ENCODE results near the gene SLC25A21.

SLC25A21 gene

DNA sequence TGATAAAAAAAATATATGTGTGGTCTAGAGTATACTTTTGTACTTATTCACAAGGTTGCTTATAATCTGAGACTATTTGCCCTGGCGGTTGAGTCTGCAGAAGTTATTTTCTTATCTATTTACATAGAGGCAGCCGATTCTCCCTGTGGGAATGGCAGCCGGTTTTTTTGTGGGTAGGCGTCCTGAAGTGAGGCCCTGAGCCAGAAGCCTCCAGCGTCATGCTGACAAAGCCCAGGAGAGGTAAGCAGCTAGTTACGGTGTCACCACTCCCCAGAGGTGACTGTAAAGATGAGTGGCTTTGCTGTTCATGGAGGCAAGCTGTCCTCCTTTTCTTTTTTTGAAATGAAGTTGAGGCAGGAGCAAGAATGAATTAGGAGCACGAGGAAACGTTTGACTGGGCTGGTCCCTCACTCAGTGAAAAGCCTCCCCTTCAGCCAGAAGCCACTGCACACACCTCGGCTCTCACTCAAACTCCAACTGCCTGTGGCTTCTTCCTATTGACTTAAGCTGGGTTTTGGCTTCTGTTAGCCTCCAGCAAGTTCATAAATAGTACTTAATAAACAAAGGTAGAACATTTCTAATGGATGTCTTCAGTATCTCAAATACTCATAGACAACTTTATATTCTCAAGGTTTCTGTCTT, 489.2 kb downstream of the SLC25A21 start:
- DNase-seq = no peak

GRCh38 chr14:36682338-36682737, 490.1 kb downstream of the SLC25A21 start:
- DNase-seq = no peak

- DNase-seq = no peak
Observed at GRCh38 chr14:36676236-36676635, 496.2 kb downstream of the SLC25A21 start.

DNA sequence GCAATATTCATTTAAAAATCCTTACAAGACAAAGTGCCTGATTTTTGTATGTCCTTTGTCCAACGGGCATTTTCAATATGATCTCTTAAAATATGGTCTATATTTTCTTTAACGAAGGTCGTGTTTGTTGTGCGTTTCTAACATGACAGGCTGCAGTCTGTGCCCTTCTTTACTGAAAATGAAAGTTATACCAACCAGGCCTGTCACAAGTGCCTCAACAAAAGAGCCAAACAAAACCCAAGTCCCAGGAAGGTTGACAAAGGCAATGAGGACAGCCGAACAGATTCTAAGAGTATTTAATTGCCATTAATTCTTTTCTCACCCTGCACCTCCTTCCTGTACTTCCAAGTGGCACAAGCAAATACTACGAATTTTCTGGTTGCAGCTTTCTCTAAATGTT, 496.8 kb downstream of the SLC25A21 start:
- DNase-seq = no peak

GRCh38 chr14:36674659-36675058, 497.7 kb downstream of the SLC25A21 start:
- no peak for DNase-seq

GRCh38 chr14:36672095-36672494, 500.3 kb downstream of the SLC25A21 start:
- DNase-seq = no peak

DNA sequence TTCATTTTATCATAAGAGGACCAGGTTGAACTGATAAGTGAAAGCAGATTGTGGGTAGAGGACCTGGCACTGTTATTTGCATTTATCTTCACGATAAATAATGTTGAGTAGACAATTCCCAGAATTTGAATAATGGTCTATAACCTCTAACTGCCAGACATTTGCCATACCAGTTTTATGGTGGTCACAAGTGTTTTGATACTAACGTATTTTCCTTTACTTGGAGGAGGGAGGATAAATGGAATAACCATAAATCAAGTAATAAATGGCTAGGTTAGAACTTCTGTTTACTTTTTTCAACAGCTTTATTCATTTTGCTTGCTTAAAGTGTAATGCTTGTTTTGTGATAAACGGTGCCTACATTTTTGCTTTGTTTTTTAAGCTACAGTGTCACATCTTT, 501.3 kb downstream of the SLC25A21 start:
- DNase-seq = no peak

DNA sequence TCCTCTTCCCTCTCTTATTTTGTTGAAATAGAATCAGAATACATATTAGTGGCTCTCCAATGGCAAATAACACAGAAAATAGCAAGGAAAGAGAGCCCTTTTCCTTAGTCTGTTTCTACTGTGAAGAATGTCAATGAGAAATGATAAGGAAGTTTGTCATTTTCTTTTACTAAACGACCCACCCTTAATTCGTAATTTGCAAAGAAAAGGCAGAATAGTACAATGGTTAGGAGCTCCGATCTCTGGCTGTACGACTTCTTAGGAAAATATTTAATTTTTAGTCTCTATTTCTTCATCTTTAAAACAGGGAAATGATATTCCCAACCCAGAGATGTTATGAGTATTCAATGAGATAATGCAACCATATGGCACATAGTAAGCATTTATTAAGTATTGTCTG, 504.7 kb downstream of the SLC25A21 start:
- DNase-seq = no peak

- DNase-seq = no peak
Observed at GRCh38 chr14:36666416-36667206, 505.8 kb downstream of the SLC25A21 start.

DNA sequence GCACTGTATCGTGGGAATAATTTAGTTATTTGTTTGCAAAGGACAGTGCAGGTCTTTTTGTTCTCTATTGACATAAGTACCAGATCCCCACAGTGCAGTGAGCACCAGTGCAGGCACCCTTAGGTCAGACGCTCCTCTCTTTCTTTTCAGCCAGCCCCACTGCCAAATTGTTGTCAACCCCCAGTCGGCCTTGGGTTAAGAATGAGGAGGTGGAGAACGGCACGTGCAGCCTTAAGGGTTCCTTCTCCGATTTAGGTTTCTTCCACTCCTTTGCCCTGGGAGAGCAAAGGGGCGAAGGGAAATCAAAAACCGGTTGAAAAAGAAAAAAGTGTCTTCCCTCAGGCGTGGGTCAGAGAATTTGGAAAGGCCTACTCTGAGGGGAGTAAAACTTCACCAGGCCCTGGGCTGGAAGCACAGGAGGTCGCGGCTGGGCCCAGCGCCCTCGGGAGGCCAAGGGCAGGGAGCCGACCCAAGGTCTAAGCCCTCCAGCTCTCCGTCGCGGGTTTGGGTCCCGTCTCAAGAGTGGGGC, 506.5 kb downstream of the SLC25A21 start:
- no peak for DNase-seq

GRCh38 chr14:36664322-36665193, 507.8 kb downstream of the SLC25A21 start:
- no peak for DNase-seq

DNA sequence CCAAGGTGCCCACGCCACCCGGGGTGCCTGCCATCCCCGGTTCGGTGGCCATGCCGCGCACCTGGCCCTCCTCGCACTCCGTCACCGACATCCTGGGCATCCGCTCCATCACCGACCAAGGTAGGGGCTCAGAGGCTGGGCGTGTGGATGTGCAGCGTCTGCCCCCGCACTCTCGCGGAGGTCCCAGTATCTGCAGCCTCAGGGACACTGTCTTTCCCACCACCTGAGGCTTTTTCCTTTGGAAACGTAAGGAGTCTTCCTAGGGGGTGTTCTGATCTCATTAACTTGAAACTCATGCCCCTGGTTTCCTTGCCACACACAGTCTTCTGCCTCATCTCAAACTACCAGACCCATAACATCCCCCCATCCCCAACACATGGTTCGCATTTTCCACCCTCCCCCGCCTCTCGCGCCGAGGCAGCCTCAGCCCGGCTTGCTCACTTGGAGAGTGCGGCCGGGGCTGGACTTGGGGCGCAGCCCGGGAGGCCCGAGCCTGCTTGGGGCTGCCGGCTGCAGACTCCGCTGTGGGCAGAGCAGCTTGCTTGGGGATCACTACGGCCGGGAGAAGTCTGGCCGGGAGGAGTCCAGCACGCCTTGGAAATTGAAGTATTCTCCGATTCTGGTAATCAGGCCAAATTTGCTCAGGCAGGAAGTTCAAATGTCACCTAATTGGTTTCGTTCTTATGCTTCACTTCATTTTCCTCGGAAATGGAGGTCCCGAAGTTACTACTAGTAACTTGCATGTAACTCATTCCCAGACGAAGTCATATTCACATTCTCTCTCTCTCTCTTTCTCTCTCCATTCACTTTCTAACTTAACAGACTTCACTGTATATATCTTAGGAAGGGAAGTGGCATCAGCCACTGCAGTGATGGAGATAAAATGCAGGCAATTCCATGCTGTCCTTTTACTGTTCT, 508.7 kb downstream of the SLC25A21 start:
- DNase-seq = no peak

DNA sequence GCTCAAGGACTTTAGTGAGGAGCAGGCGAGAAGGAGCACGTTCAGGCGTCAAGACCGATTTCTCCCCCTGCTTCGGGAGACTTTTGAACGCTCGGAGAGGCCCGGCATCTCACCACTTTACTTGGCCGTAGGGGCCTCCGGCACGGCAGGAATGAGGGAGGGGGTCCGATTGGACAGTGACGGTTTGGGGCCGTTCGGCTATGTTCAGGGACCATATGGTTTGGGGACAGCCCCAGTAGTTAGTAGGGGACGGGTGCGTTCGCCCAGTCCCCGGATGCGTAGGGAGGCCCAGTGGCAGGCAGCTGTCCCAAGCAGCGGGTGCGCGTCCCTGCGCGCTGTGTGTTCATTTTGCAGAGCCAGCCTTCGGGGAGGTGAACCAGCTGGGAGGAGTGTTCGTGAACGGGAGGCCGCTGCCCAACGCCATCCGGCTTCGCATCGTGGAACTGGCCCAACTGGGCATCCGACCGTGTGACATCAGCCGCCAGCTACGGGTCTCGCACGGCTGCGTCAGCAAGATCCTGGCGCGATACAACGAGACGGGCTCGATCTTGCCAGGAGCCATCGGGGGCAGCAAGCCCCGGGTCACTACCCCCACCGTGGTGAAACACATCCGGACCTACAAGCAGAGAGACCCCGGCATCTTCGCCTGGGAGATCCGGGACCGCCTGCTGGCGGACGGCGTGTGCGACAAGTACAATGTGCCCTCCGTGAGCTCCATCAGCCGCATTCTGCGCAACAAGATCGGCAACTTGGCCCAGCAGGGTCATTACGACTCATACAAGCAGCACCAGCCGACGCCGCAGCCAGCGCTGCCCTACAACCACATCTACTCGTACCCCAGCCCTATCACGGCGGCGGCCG, 509.6 kb downstream of the SLC25A21 start:
- no peak for DNase-seq

- no peak for DNase-seq
Observed at GRCh38 chr14:36662258-36662542, 510.2 kb downstream of the SLC25A21 start.

- peak; percentile 70 for DNase-seq
Observed at GRCh38 chr14:36661506-36662257, 510.7 kb downstream of the SLC25A21 start, which contains the start of gene PAX9. Gene PAX9, plus strand, starts transcription at chr14:36661860. Its CDS starts 230 bp downstream, at chr14:36662090.

DNA sequence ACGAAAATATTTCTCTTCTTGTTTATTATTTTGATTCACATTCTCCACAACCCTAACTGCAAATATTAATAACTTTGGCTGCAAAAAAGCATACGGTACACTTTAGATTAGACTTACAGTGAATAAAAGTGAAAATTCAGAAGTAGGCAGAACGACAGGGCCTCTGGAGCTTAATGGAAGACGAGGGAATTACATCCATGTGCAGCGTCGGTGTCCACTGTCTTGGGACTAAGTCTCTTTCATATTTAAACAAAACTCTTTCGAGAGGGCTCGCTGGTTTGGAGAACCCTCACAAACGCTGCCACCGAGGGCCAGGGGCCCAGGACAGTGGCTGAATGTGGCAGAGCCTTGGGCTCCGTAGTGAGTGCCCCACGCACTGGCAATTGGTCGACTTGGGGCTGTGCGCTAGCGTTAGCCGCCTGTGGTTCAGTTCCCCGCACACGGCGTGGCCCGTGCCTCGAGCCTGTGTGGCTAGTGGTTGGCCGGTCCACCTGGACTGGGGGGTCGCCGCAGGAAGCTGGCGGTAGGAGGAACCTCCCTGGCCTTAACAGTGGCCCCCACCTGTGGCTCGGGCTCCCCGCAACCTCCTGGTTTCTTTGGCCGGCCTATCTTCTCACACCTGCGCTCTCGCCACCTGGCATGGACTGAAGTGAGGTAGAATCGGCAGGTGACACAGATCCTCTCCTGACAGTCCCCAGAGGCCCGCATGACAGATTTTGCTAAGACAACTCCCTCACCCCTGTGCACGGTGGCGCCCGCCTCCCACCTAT, 511.5 kb downstream of the SLC25A21 start:
- DNase-seq = no peak

- DNase-seq = no peak
Observed at GRCh38 chr14:36659822-36660735, 512.3 kb downstream of the SLC25A21 start.

GRCh38 chr14:36659010-36659821, 513.2 kb downstream of the SLC25A21 start:
- no peak for DNase-seq
